Stimulated activated CD8-positive, alpha-beta memory T cell treated with anti-CD3 and anti-CD28 coated beads, Interleukin-4, amount 100 ng/mL, for 4 hours (primary cell): Measurements from ENCODE around the gene OOSP4A.
"Not testable (repeated sequence)": the region's sequence is repeated elsewhere in the genome, so short reads cannot be mapped to it uniquely, and the experiment has no call there.

Source experiments
- DNase-seq, 2 donors: peaks; one replicate each; pipeline ENCODE4 v3.0.0-alpha.2; 2020; ENCODE audit warnings: low read depth in 2 of 2, low spot score in 1 of 2

Gene OOSP4A

GRCh38 chr11:59973097-59973496, 9.3 kb downstream of the OOSP4A start:
- DNase-seq, result no peak

GRCh38 chr11:59981106-59981770, 17.4 kb downstream of the OOSP4A start:
- DNase-seq, result no peak

- not testable (repeated sequence) for DNase-seq
Observed at GRCh38 chr11:59982037-59982436, 18.2 kb downstream of the OOSP4A start.

DNA sequence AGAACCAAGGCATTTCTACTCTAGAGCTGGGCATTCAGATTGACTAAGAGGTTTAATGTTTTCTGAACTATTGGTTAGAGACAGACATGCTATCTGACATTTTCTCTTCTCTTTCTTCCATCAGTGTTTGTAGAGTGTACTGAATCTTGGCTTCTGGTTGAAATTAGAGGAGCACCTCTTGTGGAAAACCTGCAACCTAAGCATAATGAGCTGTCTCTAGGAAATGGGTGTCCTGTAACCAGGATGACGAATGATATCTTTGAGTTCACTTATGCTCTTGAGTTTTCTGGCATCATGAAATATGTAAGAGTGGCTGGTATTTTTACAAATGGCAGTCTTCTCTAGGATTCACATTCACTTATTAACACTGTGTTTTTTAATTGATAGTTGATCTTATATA, 19.4 kb downstream of the OOSP4A start:
- no peak for DNase-seq

- DNase-seq, result no peak
Observed at GRCh38 chr11:59984368-59984767, 20.5 kb downstream of the OOSP4A start.

- no peak for DNase-seq
Observed at GRCh38 chr11:59990421-59990820, 26.6 kb downstream of the OOSP4A start.

DNA sequence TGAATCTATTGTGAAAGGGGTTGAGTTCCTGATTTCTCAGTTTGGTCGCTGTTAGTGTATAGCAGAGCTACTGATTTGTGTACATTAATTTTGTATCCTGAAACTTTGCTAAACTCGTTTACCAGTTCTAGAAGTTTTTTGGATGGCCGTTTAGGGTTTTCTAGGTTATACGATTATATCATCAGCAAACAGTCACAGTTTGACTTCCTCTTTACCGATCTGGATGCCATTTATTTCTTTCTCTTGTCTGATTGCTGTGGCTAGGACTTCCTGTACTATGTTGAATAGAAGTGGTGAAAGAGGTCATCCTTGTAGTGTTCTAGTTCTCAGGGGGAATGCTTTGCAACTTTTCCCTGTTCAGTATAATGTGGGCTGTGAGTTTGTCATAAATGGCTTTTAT, 28.6 kb downstream of the OOSP4A start:
- DNase-seq, result no peak

DNA sequence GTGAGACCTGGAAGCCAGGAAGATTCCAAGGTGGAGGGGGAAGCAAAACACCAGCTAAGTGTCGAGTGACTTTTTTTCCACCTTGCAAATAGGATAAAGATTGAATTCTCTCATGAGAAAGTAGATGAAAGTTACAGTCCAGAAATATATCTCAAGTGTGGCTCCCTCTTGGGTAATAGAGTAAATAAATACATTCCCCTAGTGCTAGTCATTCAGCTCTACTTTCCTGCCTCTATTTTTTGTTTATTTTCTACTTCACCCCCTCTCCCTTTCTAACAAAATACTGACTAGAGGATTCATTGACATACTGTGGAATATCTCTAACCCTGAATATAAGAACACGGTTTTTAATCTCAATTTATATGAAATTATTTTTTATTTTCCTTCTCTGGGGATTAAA, 34.0 kb downstream of the OOSP4A start:
- DNase-seq, result no peak

DNA sequence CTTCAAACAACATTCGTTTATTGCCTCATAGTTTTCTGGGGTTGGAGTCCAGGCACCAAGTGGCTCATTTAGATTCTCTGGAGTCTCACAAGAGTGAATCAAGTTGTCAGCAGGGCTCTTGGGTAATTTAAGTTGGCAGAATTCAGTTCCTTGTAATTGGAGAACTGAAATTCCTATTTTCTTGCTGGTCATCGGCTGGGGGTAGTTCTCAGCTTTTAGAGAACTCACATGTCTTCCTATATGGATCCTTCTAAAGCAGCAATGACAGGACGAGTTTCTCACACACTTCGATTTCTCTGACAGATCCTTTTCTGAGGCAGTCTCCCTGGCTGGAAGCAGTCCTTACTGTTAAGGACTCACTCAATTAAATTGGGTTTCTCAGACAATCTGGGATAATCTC, 35.9 kb downstream of the OOSP4A start:
- no peak for DNase-seq

- DNase-seq, result no peak
Observed at GRCh38 chr11:60003729-60004128, 39.9 kb downstream of the OOSP4A start.

DNA sequence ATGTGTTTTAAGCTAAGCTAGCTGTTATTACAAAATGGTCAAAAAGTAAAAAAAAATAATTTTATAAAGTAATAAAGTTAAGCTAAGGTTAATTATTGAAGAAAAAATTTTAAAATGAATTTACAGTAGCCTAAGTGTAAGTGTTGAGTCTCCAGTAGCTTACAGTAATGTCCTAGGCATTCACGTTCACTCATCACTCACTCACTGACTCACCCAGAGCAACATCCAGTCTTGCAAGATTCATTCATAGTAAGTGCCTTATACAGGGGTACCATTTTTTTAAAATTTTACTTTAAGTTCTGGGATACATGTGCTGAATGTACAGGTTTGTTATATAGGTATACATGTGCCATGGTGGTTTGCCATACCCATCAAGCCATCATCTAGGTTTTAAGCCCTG, 41.5 kb downstream of the OOSP4A start:
- no peak for DNase-seq

- DNase-seq, result no peak
Observed at GRCh38 chr11:60016881-60017280, 53.0 kb downstream of the OOSP4A start, which contains the start of gene OOSP4B. TSS of gene OOSP4B (plus strand) at chr11:60017181.

DNA sequence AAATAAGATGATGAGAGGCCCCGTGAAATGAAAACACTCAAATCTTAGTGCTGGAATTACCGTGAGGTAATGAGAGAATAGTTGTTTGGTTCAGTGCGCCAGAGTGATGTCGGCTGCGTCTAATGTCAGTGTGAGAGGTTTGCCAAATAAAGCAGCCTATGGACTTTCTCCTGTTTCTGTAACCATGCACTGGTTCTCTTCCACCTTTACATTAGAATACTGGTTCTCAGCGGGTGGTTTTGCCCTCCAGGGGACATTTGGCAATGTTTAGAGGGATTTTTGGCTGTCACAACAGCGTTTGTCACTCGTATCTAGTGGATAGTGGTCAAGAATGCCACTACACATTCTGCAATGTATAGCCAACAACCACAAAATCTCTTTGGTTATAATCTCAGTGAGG, 54.2 kb downstream of the OOSP4A start:
- DNase-seq, result no peak
